Activated CD4-positive, CD25-positive, alpha-beta regulatory T cell (primary cell): ENCODE data around the gene COA5.

Experiments used
- DNase-seq, 4 experiments: peaks; one replicate each; lab custom pipeline; 2025; lab: John Stamatoyannopoulos, UW

The COA5 gene, protein sequence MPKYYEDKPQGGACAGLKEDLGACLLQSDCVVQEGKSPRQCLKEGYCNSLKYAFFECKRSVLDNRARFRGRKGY

DNA sequence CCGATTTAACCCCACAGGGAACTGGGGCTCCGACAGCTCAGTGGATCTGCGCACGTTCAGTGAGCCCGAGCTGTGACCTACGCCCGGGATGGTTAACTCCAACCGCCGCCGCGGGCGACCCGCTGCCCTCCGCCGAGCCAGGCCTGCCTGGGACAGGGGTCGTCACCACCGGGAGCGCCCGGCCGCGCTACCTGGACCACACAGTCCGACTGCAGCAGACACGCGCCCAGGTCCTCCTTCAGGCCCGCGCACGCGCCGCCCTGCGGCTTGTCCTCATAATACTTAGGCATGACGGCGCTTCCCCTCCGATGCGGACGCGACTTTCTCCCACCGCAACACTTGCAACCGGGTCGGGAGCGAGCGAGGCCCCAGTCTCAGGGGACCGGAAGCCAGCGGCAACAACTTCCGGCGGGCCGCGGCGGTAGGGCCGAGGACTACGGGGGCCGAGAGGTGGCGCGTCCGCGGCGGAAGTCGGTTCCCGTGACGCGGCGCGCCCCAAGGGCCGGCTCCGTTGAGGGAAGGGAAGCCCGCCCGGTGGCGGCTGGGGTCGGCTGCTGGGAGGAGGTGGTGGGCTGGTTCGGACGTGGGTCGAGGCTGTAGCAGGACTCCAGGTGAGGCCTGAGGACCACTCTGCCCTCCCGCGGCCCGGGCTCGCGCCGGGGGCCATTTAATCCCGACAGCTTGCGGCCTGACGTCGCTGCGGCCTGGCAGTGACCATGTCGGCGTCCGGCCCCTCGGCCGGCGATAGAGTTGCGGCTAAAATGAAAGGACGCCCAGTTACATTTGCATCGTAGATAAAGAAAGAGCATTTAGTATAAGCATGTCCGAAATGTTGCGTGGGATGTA is at the start of gene COA5, which contains the start of gene UNC50:
COA5 (minus strand) TSS at position 397 of the 846 bp plus-strand sequence; CDS start at position 290, 107 bp downstream.
UNC50 (plus strand) TSS at position 474 of the 846 bp plus-strand sequence. CDS start 1,171 bp downstream, outside the sequence.
- peak; percentile 76 to 90 (median 86) for DNase-seq

DNA sequence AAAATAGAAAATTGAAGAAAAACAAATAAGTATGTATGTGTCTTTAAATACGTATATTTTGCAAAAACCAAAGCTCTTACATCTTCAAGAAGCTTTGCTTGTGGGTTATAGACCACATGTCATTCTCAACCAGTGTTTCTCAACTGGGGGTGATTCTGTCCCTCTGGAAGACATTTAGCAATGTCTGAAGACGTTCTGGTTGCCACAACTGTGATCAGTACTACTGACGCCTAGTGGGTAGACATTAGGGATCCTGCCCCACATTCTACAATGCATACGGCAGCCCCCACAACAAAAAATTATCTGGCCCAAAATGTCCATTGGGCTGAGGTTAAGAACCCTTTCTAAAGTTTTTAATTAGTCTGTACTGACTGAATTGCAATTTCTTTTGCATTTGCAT is 48.5 kb upstream of the COA5 start:
- no peak for DNase-seq

- no peak for DNase-seq
Observed at GRCh38 chr2:98654699-98655495, 46.6 kb upstream of the COA5 start.

DNA sequence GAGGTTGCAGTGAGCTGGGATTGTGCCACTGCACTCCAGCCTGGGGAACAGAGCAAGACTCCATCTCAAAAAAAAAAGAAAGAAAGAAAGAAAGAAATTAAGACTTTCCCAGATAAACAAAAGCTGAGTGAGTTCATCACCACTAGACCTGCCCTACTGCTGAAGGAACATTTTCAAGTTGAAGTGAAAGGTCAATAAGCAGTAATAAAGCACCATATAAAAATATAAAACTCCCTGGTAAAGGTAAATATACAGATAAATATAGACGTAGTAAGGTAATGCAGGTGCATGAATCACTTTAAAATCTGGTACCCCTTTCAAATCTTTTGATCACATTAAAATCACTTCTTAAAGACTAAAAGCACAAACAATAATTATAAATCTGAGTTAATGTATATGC is 42.7 kb upstream of the COA5 start:
- DNase-seq = no peak

DNA sequence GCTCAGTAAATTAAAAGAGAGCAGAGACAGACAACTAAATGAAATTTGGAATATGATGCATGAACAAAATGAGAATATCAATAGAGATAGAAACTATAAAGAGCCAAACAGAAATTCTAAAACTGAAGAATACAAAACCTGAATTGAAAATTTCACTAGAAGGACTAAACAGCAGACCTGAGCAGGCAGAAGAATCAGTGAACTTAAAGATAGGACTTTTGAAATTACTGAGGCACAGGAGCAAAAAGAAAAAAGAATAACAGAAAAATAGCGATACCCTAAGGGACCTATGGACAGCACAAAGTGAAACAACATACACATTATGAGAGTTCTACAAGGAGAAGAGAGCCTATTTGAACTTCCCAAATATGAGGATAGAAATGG is 41.7 kb upstream of the COA5 start:
- no peak for DNase-seq

DNA sequence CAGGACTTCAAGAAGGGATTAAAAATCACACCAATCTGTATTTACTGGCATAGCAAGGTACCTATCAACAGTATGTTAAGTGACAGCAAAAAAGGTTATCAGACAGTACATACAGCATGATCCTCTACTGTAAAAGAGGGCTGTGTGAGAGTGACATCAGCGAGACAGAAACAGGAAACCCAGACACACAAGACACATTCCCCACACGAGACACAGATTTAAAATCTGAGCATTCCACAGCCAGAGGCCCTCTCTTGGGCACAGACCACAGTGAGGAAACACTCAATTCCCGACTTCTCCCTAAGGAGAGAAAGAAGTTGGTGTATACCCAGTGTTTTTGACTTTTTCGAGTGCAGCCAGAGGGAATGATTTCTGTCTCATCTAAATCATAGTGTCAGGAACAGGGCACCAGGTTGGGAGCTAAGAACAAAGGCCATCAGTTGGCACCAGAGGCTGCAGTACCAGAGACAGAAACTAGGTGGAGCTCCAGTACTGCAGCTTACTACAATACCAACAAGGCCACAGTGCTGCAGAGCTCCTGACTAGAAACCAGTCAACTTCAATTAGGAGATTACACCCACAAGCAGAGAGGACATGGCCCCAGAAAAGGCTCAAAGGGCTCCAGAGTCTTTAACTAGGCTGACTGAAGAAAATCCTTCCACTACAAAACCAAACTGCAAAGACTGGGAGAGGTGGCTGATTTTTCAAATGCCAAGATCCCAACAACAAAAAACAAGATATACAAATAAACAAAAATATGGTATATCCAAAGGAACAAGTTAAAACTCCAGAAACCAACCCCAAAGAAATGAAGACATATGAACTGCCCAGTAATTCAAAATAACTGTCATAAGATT is 41.1 kb upstream of the COA5 start:
- DNase-seq = peak; percentile 49 to 75 (median 60)

- DNase-seq = no peak
Observed at GRCh38 chr2:98648451-98648850, 40.1 kb upstream of the COA5 start.

DNA sequence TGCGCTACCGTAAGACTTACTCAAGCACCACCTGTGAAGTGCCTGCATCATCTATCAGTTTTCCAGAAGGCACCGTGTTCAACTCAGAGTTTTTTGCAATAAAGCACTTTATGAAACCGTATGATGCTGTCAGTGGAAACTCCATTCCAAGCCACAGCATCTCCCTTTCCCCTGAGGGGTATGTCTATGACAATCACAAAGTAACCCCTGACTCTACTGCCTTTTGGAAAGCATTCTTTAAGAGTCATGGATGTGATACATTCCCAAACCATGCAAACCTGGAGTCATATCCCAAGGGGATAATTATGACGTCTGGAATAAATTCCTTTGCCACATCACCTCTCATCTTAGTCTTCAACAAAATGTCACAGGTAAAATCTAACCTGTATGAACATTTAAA is 39.3 kb upstream of the COA5 start:
- DNase-seq = no peak

DNA sequence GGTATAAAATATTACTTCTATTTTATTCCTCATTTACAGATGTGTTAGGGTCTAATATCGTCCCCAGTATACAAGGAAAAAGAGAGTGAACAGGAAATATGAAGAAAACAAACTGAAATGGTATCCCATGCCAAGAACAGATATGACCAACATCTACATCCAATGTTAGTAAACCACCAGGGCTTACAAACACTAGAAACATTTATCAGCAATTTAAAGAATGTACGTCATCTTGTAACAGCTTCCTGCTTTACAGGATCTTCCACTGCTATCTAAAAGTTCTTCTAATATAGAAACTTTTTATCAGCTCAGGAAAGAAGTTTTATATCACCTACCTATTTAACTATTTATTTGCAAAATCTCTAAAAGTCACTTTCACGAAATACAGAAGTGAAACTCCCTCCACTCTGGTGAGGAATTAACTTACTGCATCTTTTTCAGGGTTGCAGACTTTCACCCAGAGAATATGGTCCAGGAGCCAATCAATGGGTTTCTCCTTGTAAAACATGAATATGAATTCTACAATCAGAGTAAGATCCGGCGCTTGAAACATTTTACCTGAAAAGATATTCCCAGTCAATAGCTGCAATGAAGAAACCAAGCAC is 35.3 kb upstream of the COA5 start:
- DNase-seq = no peak

DNA sequence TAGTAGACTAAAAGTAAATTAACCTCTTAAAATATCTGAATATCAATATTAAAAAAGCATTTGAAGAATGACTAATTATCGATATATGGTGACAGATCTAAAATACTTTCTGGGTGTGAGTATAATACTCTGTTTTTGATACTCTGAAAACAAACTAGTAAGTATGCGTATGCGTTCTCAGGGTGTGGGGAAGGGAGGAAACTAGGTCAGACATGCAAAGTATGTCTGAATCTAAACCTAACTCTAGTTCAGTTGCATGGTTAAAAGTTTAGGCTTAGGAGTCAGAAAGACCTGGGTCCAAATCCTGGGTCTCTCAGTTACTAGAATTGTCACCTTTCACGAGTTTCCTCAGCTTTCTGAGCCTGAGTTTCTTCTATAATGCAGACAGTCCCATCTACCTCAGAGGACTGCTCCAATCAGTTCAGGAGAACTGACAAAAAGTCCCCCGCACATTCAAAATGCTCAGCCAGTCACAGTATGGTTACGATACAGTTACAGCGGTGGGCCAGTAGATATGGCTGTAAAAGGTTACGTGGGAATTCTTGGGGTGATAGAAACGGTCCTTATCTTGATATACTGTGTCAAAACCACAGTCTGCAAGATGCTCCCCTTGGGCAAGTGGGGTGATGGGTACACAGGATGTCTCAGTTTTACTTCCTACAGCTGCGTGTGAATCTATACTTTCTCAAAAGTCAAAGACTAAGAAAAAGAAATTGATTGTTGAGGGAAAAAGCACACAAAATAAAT is 29.3 kb upstream of the COA5 start:
- no peak for DNase-seq

- no peak for DNase-seq
Observed at GRCh38 chr2:98634406-98635092, 26.2 kb upstream of the COA5 start.

- DNase-seq = no peak
Observed at GRCh38 chr2:98632351-98632750, 24.0 kb upstream of the COA5 start.

DNA sequence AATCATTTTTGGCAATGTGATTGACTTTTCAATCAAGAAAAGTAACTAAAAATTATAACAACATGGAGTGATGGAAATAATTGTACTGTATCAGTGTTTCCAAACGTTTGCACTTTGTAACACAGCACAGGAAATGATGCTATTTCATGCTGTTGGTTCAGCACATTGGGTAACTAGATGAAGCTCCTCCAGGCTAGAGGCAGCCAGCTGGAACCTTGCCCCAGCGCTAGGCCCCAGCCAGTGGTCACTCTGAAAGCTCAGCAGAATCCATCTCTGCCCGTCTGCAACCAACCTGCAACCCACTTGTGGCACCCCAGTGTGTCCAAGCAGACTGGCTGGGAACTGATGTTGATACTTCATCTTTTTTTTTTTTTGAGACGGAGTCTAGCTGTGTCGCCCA is 15.3 kb upstream of the COA5 start:
- DNase-seq = no peak

DNA sequence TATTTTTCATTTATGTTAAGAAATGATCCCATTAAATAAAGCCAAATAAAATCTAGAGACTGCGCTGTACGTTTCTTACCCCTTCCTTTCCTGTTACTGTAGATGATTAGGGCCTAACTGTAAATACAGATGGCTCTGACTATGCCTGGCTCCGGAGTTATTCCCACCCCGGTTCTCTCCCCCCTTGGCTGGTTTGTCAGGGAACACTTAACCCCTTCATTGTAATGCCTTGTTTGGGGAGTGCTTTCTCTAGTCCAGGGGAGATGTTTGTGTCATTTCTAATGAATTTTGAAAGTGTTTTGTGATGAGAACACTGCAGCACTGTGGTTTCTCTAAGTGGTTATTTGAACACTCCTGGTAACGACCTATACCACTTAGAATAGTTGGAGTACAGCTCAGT is 8.8 kb upstream of the COA5 start:
- DNase-seq = no peak

GRCh38 chr2:98615481-98615880 is 7.2 kb upstream of the COA5 start:
- no peak for DNase-seq

DNA sequence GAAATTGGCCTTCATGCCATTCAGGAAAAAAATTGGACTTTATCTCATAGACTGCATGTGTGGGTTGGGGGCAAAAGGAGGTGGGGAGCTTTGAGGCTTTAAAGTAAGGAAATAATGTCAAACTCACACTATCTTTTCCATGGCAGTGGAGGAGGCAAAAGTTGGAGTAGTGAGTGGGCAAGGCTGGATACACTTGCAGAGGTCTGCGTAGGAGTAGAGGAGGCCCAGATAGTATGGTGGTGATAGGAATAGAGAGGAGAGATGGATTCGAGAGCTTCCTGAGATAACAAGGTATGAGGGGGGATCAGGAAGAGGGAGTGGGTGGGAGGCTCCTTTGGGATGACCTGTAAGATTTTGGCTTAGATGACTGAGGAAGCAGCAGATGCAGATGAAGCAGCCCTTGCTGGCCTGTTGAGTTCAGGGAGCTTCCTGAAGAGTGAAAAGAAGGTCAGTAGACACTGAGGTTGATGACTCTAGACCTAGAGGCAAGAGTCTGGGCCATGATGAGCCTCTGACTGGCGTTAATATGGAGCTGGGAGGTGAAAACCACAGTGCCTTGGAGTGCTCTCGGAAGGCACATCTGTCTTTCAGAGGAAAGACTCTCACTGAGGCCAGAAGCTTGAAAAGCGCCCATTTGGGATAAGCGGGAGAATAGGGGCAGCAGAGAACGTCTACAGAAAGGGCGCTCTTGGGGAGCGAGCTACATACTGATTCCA is 5.9 kb upstream of the COA5 start:
- no peak for DNase-seq

DNA sequence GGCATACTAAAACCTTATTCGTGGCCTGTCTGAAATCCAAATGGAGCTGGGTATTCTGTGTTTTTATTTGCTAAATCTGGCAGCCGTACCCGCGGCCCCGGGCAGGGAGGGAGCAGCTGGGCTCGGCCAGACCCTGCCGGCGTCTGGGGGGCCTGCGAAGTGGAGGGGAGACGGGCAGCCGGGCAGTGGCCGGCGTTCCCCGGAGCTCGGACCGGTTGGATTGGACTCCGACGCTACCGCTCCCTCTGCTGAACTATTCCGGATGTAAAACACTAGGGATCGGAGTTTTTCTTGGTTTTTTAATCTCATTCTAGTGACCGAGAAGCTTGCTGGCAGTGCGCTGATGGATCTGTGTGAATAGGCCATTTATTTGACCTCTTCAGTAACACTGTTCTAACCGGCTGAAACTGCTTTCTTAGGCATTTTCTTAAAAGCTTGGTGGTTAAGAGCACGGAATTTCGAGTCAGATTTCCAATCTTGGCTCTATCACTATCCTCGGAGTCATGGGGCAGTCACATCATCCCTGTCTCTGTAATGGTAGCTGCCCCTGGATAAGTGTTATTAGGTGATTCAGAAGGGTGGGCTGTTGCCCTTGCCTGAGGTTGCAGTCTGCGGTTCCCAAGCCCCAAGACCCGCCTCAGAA is 771 bp upstream of the COA5 start:
- no peak for DNase-seq

DNA sequence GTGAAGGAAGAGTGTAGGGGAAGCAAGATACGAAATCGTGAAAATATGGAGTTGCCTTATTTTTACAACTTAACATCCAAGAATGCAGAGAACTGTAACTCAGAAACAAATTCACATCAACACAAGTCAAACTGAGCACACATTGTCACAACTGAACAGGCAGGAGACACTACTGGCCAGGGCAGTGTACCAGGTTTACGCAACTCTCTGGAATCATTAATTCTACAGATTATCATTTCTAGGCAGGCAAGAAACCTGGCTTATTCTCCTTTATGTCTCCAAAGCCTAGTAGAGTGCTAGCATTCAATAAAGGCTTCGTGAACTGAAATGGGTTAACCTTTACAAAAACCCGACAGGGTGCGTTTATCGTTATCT is 584 bp downstream of the COA5 start:
- DNase-seq = no peak

GRCh38 chr2:98607104-98607503 is 1.2 kb downstream of the COA5 start:
- DNase-seq = no peak
